ENCODE results near the gene AP1M2. TPM values are rescaled to one million over a fixed set of nuclear protein-coding genes. Genes with fewer than 3 reads are reported as not detected.
"Not testable (repeated sequence)": the region's sequence is repeated elsewhere in the genome, so short reads cannot be mapped to it uniquely, and the experiment has no call there.

The AP1M2 gene
- total RNA-seq, 1 donor from 2014 or later, result 88.3 TPM

GRCh38 chr19:10601999-10602329 is 14.9 kb upstream of the AP1M2 start:
- no peak for DNase-seq (ENCODE audit: low spot score)

DNA sequence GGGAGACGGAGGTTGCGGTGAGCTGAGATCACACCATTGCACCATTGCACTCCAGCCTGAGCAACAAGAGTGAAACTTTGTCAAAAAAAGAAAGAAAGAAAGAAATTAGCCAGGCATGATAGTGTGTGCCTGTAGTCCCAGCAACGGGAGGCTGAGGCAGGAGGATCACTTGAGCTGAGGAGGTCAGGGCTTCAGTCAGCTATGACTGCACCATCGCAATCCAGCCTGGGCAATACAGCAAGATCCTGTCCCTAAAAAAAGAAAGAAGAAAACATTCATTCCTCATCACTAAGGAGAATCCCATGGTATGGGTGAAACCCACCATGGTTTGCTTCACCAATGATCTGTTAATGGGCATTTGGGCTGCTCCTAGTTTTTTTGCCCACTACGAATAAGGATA is 13.0 kb upstream of the AP1M2 start:
- no peak for DNase-seq (ENCODE audit: low spot score)

DNA sequence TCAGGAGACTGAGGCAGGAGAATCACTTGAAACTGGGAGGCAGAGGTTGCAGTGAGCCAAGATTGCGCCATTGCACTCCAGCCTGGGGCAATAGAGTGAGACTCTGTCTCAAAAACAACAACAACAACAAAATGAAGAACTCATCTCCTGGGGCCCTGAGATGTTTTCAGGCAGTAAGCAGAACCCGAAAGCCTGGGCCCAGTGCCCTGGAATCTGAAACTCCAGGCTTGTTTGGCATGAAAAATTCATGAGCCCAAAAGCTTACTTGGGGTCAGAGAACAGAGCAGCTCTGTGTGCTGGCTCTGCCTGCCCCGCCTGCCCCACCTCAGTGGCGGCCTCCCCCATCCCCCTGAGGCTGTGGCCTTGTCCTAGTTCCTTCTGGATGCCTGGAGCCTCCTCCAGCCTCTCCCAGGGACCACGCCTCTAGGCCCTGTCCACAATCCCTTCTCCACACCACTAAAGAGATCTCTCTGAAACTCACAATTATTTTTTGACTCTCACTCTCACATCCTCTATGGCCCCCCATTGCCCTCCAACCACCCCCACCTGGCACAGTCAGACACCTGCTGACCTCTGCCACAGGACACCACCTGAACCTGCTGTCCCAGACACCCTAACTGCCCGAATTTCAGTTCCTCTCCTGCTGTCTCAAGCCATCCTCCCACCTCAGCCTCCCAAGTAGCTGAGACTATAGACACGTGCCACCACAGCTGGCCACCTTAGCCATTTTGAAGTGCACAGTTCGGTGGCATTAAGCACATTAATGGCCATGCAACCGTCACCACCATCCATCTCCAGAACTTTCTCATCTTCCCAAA is 6.9 kb upstream of the AP1M2 start:
- DNase-seq (ENCODE audit: low spot score), result no peak

GRCh38 chr19:10593148-10593547 is 6.0 kb upstream of the AP1M2 start:
- no peak for DNase-seq (ENCODE audit: low spot score)

- no peak for DNase-seq (ENCODE audit: low spot score)
Measured at GRCh38 chr19:10587839-10588150, 683 bp upstream of the AP1M2 start.

DNA sequence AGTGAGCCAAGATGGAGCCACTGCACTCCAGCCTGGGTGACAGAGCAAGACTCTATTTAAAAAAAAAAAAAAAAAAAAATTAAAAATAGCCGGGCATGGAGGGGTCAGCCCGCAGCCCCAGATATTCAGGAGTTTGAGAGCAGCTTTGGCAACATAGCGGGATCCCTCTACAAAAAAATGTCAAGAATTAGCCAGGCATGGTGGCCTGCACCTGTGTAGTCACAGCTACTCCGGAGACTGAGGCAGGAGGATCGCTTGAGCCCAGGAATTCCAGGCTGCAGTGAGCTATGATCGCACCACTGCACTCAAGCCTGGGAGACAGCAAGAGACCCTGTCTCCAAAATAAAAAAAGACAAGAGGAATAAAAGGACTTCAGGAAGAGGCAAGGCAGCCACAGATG is 716 bp downstream of the AP1M2 start:
- DNase-seq (ENCODE audit: low spot score), result no peak

GRCh38 chr19:10583036-10583776 is 3.9 kb downstream of the AP1M2 start:
- DNase-seq (ENCODE audit: low spot score), result no peak

- DNase-seq (ENCODE audit: low spot score), result no peak
Measured at GRCh38 chr19:10582091-10582490, 5.0 kb downstream of the AP1M2 start.

DNA sequence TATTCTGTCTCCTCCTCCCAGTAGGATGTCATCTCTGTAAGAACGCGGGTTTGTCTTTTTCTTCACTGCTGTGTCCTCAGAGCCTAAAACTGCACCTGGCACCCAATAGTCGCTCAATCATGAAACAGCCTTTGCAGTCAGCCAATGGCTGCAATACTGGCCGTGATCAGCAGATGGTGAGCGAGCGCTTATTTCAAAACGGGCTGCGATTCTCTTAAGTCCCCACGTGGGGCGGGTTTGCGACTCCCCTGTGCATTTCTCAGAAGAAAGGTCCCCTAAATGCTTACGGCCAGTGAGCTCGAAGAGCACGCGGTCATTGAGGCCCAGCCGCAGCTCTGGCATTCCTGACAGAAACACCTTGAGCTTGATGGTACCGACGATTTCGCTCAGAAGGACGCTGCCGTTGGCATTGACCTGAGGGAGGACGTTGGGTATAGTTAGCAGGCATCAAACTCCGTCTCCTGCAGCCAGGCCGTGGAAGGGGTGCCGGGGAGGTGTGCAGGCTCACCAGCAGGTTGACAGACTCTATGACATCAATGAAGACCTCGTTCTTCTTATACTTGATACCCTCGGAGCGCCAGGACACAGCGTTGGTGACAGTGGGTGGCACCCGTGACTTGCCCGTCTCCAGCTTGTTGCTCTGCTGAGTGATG is 6.0 kb downstream of the AP1M2 start:
- DNase-seq (ENCODE audit: low spot score), result peak; percentile 88

- no peak for DNase-seq (ENCODE audit: low spot score)
Measured at GRCh38 chr19:10577951-10578350, 9.2 kb downstream of the AP1M2 start.

- no peak for DNase-seq (ENCODE audit: low spot score)
Measured at GRCh38 chr19:10575011-10575716, 11.9 kb downstream of the AP1M2 start.

GRCh38 chr19:10574462-10574861 is 12.7 kb downstream of the AP1M2 start:
- no peak for DNase-seq (ENCODE audit: low spot score)

DNA sequence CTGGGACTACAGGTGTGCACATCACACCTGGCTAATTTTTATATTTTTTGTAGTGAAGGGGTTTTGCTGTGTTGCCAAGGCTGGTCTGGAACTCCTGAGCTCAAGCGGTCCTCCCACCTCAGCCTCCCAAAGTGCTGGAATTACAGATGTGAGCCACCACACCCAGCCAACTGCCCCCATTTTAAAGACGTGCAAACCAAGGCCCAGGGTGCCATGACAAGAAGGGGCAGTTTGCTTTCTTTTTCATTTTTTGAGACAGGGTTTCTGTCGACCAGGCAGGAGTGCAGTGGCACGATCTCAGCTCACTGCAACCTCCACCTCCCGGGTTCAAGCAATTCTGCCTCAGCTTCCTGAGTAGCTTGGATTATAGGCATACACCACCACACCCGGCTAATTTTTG is 13.3 kb downstream of the AP1M2 start:
- not testable (repeated sequence) for DNase-seq (ENCODE audit: low spot score)

- peak; percentile 100 for DNase-seq (ENCODE audit: low spot score)
Measured at GRCh38 chr19:10568826-10569651, 18.1 kb downstream of the AP1M2 start, which contains the start of gene CDKN2D. Gene CDKN2D (minus strand): TSS chr19:10568979. CDS start chr19:10568653, 326 bp downstream.

DNA sequence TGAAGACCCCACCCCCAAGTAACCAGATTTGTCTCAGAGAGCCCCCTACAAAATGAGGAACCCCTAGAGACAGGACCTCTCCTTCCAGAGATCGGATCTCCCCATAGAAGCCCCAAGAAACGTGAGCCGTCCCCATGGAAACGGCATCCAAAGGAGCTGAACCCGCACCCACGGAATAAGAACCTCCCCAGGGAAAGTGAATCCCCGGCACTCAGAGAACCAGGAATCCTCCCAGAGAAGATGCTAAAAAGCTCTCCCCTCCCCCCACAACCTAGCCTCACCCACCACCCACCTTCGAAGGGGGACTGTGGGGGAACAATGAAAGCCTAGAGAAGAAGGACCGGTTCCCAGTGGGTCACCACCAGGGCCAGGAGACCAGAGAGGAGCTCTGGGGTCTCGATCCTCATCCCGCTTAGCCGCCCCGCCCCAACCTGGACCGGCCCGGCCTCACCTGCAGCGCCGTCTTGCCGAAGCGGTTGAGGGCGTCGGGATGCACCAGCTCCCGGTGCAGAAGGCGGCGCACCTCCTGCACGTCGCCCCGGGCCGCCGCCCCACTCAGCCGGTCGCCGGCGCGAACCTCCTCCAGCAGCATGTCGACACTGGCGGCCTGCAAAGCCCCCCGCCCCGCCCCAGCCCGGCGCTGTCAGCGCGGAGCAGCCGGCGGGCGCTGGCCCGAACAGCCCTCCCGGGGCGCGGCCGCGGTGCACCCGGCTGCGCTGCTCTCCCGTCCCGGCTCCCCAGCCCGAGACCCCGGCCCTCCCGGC is 18.9 kb downstream of the AP1M2 start:
- DNase-seq (ENCODE audit: low spot score), result peak; percentile 35

GRCh38 chr19:10567656-10568055 is 19.5 kb downstream of the AP1M2 start:
- no peak for DNase-seq (ENCODE audit: low spot score)

DNA sequence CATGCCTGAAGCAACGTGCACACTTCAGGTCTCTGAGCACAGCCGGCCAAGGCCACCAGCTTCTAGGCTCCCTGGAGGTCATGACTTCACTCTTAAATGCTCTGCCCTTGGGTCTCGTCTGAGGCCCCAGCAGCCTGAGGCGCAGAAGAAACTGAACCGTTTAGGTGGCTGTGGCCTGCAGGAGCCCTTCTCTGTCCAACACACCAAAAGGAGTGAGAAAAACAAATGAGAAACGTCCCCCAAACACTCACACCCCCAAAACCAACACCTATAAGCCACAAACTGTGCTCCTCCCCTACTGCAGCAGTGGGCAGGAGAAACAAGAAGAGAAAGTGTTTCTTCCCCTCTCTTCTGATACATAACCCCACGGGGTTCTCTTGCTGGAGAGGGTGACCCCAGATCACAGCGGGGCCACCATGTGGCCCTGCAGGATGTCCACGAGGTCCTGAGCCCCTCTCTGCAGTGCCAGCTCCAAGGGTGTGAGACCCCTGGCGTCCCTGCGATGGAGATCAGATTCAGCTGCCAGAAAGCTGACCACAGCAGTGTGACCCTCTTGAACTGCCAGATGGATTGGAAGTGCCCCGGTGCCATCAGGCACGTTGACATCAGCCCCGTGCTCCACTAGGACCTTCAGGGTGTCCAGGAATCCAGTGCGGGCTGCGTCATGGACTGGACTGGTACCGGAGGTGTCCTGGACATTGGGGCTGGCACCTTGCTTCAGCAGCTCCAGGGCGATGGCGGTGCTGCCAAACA is 20.3 kb downstream of the AP1M2 start:
- DNase-seq (ENCODE audit: low spot score), result no peak

DNA sequence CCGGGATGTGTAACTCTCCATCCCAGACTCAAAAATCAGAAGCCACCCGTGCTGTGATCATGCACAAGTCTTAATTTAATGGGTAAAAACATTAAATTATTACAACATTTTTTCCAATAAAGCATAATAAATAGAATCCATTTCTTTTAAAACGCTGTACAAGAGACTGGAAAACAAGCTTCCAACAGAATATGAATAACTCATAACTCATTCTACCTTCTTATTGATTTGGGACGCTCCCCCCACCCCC is 20.8 kb downstream of the AP1M2 start:
- no peak for DNase-seq (ENCODE audit: low spot score)

GRCh38 chr19:10565567-10566407 is 21.3 kb downstream of the AP1M2 start, which contains the start of gene KRI1:
Gene KRI1 (minus strand): TSS chr19:10566010. CDS start chr19:10565999, 11 bp downstream.
- peak; percentile 99 for DNase-seq (ENCODE audit: low spot score)
